Muscle layer of duodenum (tissue), 2 donors: Measurements from ENCODE around the gene TAOK1.

Source experiments
- H3K27ac ChIP-seq: one replicate; pipeline ENCODE4 v1.7.0; 2013; ENCODE audit warnings: mild to moderate bottlenecking, low read length
- H3K27me3 ChIP-seq: one replicate; pipeline ENCODE4 v1.7.0; 2013; ENCODE audit warnings: low read depth, mild to moderate bottlenecking, control low read depth, low read length
- H3K36me3 ChIP-seq, 2 donors: one replicate each; pipeline ENCODE4 v1.7.0; 2013; ENCODE audit warnings: low read length in 2 of 2, control low read depth in 1 of 2, mild to moderate bottlenecking in 1 of 2; ENCODE audit not compliant: insufficient read depth in 2 of 2, control insufficient read depth in 1 of 2
- H3K4me1 ChIP-seq, 2 donors: one replicate each; pipeline ENCODE4 v1.7.0; 2013; ENCODE audit warnings: low read length in 2 of 2, mild to moderate bottlenecking in 2 of 2, control low read depth in 1 of 2, moderate library complexity in 1 of 2; ENCODE audit not compliant: insufficient read depth in 2 of 2, control insufficient read depth in 1 of 2
- H3K4me3 ChIP-seq, 2 donors: one replicate each; pipeline ENCODE4 v1.7.0; 2013; ENCODE audit warnings: low read length in 2 of 2, low read depth in 1 of 2, mild to moderate bottlenecking in 1 of 2
- H3K9me3 ChIP-seq, 2 donors: one replicate each; pipeline ENCODE4 v1.7.0; 2013; ENCODE audit warnings: low read length in 2 of 2, control low read depth in 1 of 2, mild to moderate bottlenecking in 1 of 2; ENCODE audit not compliant: control insufficient read depth in 1 of 2
- donor health status: healthy.

The TAOK1 gene

GRCh38 chr17:29588562-29589411, 198.6 kb downstream of the TAOK1 start:
- Histone ChIP-seq H3K9me3 (no peaks in the 10 kb centered on the region), H3K4me1 (peaks cover 37 to 54% of the 10 kb centered on the region in 2 donors), H3K4me3 (peak overlapping the region; percentile 79 to 89)

GRCh38 chr17:29589524-29590410, 199.6 kb downstream of the TAOK1 start, which contains the start of gene GIT1:
Gene GIT1, minus strand, starts transcription at chr17:29589648. Its CDS starts 270 bp downstream, at chr17:29589378.
- Histone ChIP-seq H3K36me3 (no peaks in the 10 kb centered on the region), H3K27ac (peak within 1 kb of the TSS; percentile 56), H3K27me3 (no peaks in the 10 kb centered on the region), H3K4me3 (peak within 1 kb of the TSS; percentile 79 to 89), H3K9me3 (no peaks in the 10 kb centered on the region), H3K4me1 (peaks cover 37 to 62% of the 10 kb centered on the region in 2 donors)

More at GRCh38 chr17:29588562-29589411, 198.6 kb downstream of the TAOK1 start:
- Histone ChIP-seq H3K27me3 (no peaks in the 10 kb centered on the region), H3K27ac (peak overlapping the region; percentile 51), H3K36me3 (no peaks in the 10 kb centered on the region)

GRCh38 chr17:29590411-29591145, 200.4 kb downstream of the TAOK1 start:
- Histone ChIP-seq H3K27me3 (no peaks in the 10 kb centered on the region), H3K4me1 (peaks cover 37 to 62% of the 10 kb centered on the region in 2 donors), H3K36me3 (no peaks in the 10 kb centered on the region), H3K27ac (peak overlapping the region; percentile 56), H3K4me3 (peak overlapping the region; percentile 65 to 70), H3K9me3 (no peaks in the 10 kb centered on the region)

GRCh38 chr17:29591146-29591736, 201.1 kb downstream of the TAOK1 start:
- peaks cover 37 to 62% of the 10 kb centered on the region in 2 donors for H3K4me1 ChIP-seq
- H3K9me3 ChIP-seq = no peaks in the 10 kb centered on the region
- H3K27ac ChIP-seq = no peak overlapping the region

GRCh38 chr17:29591737-29592608, 201.8 kb downstream of the TAOK1 start:
- Histone ChIP-seq H3K27ac (peak overlapping the region; percentile 60), H3K27me3 (no peaks in the 10 kb centered on the region), H3K9me3 (no peaks in the 10 kb centered on the region), H3K4me1 (peaks cover 33 to 57% of the 10 kb centered on the region in 2 donors), H3K36me3 (no peaks in the 10 kb centered on the region), H3K4me3 (peak overlapping the region; percentile 30 to 70)

More at GRCh38 chr17:29591146-29591736, 201.1 kb downstream of the TAOK1 start:
- Histone ChIP-seq H3K4me3 (peak overlapping the region; percentile 30 to 70), H3K27me3 (no peaks in the 10 kb centered on the region), H3K36me3 (no peaks in the 10 kb centered on the region)

- Histone ChIP-seq H3K27me3 (no peaks in the 10 kb centered on the region), H3K4me3 (peak within 1 kb of the TSS; percentile 48 to 78), H3K9me3 (no peaks in the 10 kb centered on the region), H3K4me1 (peaks cover 24 to 47% of the 10 kb centered on the region in 2 donors), H3K27ac (peak within 1 kb of the TSS; percentile 60), H3K36me3 (no peaks in the 10 kb centered on the region)
These were observed 202.8 kb downstream of the TAOK1 start, which contains the start of gene ANKRD13B for GRCh38 chr17:29592850-29593551. Gene ANKRD13B, plus strand, starts transcription at chr17:29593132. Its CDS starts 490 bp downstream, at chr17:29593622.

- no peaks in the 10 kb centered on the region for H3K36me3 ChIP-seq
- H3K9me3 ChIP-seq = no peaks in the 10 kb centered on the region
- no peak overlapping the region for H3K27ac ChIP-seq
- H3K27me3 ChIP-seq = no peaks in the 10 kb centered on the region
- peak overlapping the region; percentile 37 to 78 for H3K4me3 ChIP-seq
- peaks cover 20 to 45% of the 10 kb centered on the region in 2 donors for H3K4me1 ChIP-seq
These were observed 203.7 kb downstream of the TAOK1 start for GRCh38 chr17:29593591-29594518.

GRCh38 chr17:29594519-29595090, 204.4 kb downstream of the TAOK1 start:
- Histone ChIP-seq H3K36me3 (no peaks in the 10 kb centered on the region), H3K27ac (no peak overlapping the region), H3K9me3 (no peaks in the 10 kb centered on the region), H3K27me3 (no peaks in the 10 kb centered on the region), H3K4me1 (peaks cover 20 to 45% of the 10 kb centered on the region in 2 donors), H3K4me3 (peak overlapping the region in 1 of 2 donors; percentile 78)
